Stimulated activated CD4-positive, alpha-beta T cell treated with anti-CD3 and anti-CD28 coated beads, Interleukin-1b, Interleukin-23, amount 100 ng/mL, for 24 hours (primary cell): ENCODE results near the gene TSPAN9.

Source experiments
- DNase-seq, 4 experiments: peaks; one replicate each; pipeline ENCODE4 v3.0.0-alpha.2; 2020; ENCODE audit warnings: low read depth in 4 of 4, low spot score in 1 of 4

Gene TSPAN9

GRCh38 chr12:3288690-3289089 lies 211.5 kb downstream of the TSPAN9 start:
- no peak for DNase-seq

- no peak for DNase-seq
Measured at GRCh38 chr12:3289702-3290101, 212.5 kb downstream of the TSPAN9 start.

GRCh38 chr12:3291939-3292338 lies 214.8 kb downstream of the TSPAN9 start:
- no peak for DNase-seq

- DNase-seq = no peak
Measured at GRCh38 chr12:3292677-3293412, 215.7 kb downstream of the TSPAN9 start.

GRCh38 chr12:3293446-3294161 lies 216.4 kb downstream of the TSPAN9 start:
- DNase-seq = no peak

GRCh38 chr12:3294481-3294911 lies 217.3 kb downstream of the TSPAN9 start:
- no peak for DNase-seq

- DNase-seq = no peak
Measured at GRCh38 chr12:3295225-3295624, 218.0 kb downstream of the TSPAN9 start.

GRCh38 chr12:3295646-3296408 lies 218.6 kb downstream of the TSPAN9 start:
- no peak for DNase-seq

- DNase-seq = no peak
Measured at GRCh38 chr12:3296409-3296701, 219.2 kb downstream of the TSPAN9 start.

- no peak for DNase-seq
Measured at GRCh38 chr12:3298603-3299002, 221.4 kb downstream of the TSPAN9 start.

GRCh38 chr12:3299929-3300832 lies 223.0 kb downstream of the TSPAN9 start:
- peak; percentile 50 to 70 (median 64) for DNase-seq

- no peak for DNase-seq
Measured at GRCh38 chr12:3300833-3301401, 223.7 kb downstream of the TSPAN9 start.

GRCh38 chr12:3302401-3303041 lies 225.3 kb downstream of the TSPAN9 start:
- no peak for DNase-seq

GRCh38 chr12:3303410-3304136 lies 226.4 kb downstream of the TSPAN9 start:
- DNase-seq = no peak

GRCh38 chr12:3304436-3305165 lies 227.4 kb downstream of the TSPAN9 start:
- DNase-seq = no peak

- no peak for DNase-seq
Measured at GRCh38 chr12:3305464-3305863, 228.3 kb downstream of the TSPAN9 start.

- DNase-seq = no peak
Measured at GRCh38 chr12:3305904-3306619, 228.9 kb downstream of the TSPAN9 start.

GRCh38 chr12:3307389-3307788 lies 230.2 kb downstream of the TSPAN9 start:
- no peak for DNase-seq
